GM21717 (cell line): Measurements from ENCODE around the gene DLG3.
"Not testable (repeated sequence)": the region's sequence is repeated elsewhere in the genome, so short reads cannot be mapped to it uniquely, and the experiment has no call there.

Source experiments
- ATAC-seq: cut with Tn5 transposase; IDR thresholded peaks from one replicate; pipeline ENCODE4 v1.9.1; 2021; ENCODE audit warnings: mild to moderate bottlenecking, moderate library complexity; ENCODE audit not compliant: unreplicated experiment

DLG3 gene

DNA sequence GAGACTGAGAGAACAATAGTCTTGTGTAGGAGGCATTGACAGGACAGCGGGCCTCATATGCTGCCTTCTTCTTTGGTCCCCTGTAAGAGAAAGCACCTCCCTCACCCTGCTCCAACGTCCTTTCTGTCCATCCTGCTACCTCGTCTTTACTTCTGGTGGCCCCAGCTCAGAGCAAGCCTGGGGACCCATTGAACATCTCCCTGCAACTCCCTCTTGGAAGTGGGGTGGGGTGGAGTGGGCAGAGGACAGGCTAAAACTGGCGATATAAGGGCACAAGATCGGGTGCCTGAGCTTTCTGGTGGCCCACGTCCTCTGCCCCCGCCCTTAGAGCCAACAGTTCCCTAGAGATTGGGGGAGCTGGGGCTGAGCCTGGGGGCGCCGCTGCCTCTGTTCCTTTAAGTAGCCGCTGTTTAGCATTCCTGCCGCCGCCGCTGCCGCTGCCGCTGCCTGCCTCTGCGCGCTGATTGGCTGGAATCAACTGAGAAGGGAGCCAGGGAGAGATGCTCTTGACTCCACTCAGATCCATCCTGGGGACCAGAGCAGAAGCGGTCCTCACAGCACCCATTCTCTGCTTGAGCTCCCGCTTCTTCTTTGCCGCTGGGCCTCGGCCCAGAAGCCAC is at the start of gene DLG3:
DLG3 (plus strand) TSS at position 510 of the 620 bp plus-strand sequence. CDS start 367 bp downstream, outside the sequence.
- ATAC-seq: no peak

DNA sequence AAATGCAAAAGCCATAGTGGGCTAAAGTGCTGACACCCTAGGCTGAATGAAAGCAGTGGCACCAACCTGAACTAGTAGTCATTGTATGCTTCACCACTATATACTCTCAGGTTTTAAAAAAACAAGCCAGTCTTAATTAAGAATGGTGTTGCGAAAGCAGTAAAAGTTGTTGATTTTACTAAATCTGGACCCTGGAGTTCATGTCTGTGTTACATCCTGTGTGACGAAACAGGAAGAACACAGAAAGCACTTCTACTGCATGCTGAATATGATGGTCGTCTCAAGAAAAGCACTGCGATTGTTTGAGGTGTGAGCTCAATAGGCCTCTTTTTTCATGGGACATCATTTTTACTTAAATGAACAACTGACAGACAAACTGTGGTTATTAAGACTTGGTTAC is 45.7 kb upstream of the DLG3 start:
- ATAC-seq: no peak

DNA sequence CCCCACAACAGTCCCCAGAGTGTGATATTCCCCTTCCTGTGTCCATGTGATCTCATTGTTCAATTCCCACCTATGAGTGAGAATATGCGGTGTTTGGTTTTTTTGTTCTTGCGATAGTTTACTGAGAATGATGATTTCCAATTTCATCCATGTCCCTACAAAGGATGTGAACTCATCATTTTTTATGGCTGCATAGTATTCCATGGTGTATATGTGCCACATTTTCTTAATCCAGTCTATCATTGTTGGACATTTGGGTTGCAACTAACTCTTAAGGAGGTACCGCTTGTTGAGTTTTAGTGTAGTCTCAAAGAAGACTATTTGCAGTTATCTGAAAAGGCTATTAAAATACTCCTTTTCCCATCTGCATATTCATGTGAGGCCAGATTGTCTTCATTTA is 44.5 kb upstream of the DLG3 start:
- ATAC-seq: not testable (repeated sequence)

DNA sequence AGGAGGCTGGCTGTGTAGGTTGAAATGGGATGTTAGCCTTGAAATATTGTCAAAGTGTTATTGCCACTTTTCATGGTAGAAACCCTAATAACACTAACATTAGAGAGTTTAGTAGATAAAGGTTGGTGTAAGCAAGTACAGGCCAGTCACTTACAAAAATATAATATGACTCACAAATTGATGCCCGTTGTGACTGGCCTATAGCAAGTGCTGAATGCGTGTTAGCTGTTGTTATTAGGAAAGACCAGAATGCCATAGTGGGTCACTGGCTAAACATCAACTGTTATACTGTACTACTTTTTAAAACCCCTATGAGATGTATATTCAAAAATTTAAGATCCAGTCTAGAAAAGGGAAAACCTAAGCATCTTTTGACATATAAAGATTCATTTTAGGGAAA is 41.9 kb upstream of the DLG3 start:
- no peak for ATAC-seq

DNA sequence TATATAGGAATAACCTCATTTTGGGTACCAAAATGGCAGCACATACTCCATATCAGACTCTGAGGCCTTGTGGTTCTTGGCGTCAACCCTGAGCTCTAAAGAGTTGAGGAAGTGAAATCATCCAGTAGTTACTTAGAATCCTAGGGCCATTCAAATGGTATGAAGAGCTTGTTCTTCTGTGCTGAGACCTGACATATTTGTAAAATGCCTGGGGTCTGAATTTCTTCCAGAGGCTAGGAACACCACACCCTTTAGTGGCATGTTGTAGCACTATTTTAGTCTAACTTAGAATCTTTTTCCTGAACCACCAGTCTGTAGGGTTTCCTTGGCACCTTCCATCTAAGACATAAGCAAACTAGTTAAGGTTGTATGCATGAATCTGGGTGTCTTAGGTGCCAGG is 39.6 kb upstream of the DLG3 start:
- ATAC-seq: no peak

DNA sequence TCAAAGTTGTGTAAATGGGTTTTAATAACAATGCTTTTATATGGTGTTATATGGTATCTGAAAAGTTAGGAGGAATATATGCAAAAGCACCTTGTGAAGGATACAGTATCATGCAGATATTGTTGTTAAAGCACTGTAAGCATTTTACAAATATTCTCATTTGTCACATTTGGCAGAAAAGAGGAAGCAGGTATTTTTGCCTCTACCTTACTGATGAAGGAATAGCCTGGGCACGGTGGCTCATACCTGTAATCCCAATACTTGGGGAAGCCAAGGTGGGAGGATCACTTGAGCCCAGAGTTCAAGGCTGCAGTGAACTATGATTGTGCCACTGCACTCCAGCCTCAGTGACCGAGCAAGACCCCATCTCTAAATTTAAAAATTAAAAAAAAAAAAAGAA is 33.7 kb upstream of the DLG3 start:
- ATAC-seq: no peak

DNA sequence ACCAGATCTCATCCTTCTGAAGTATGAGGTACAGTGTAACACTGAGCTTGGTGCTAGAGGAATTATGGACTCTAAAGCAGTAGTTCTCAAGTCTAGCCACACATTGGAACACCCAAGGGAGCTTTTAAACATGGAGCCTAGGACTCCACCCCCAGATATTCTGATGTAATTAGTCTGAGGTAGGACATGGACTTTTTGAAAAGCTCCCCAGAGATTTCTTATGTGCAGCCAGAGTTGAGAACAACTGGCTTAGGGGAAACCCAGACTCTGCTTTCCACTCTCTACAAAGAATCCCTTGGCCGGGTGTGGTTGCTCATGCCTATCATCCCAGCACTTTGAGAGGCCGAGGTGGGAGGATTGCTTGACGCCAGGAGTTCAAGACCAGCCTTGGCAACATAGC is 33.2 kb upstream of the DLG3 start:
- no peak for ATAC-seq

DNA sequence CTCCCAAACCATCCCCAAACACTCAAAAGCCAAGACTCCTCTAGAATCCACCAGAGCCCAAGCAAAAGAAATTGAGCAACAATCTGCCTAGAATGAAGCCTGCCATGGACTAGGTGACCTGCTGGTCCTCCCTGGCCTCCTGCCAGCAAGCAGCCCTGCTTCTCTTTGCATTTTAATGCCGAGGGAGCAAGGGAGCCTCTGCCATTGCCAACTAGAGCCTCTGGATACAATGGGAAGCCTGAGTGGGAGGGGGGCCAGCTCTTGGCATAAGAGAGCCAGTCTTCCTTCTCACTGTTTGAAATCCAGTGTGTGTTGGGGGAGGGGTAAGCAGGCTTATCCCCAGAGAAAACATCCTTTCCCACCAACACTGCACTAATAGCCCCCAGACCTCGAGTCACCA is 23.0 kb upstream of the DLG3 start:
- no peak for ATAC-seq

DNA sequence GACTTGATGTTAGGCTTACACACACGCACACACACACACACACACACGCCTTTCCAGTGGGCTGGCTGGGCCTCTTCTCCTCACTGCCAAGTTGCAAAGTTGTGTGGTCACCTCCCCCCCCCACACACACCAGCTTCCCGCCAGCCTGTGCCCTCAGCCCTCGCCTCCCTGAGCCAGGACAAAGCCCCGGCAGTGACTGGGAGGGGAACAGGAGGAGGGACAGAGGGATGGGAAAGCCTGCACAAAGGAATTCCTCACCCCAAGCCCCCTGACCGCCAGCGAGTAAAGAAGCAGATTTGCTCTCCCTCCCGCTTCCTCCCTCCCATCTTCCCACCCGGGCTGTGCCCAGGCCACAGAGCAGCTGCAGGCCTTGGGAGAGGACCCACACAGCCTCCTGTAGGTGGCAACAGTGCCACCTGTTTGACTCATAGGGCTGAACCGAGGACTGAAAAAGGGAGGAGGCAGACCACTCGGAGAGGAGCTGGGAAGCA is 21.7 kb upstream of the DLG3 start, which contains the start of gene GDPD2:
GDPD2 (plus strand) TSS at position 464 of the 491 bp plus-strand sequence. CDS start 1,671 bp downstream, outside the sequence.
- no peak for ATAC-seq

DNA sequence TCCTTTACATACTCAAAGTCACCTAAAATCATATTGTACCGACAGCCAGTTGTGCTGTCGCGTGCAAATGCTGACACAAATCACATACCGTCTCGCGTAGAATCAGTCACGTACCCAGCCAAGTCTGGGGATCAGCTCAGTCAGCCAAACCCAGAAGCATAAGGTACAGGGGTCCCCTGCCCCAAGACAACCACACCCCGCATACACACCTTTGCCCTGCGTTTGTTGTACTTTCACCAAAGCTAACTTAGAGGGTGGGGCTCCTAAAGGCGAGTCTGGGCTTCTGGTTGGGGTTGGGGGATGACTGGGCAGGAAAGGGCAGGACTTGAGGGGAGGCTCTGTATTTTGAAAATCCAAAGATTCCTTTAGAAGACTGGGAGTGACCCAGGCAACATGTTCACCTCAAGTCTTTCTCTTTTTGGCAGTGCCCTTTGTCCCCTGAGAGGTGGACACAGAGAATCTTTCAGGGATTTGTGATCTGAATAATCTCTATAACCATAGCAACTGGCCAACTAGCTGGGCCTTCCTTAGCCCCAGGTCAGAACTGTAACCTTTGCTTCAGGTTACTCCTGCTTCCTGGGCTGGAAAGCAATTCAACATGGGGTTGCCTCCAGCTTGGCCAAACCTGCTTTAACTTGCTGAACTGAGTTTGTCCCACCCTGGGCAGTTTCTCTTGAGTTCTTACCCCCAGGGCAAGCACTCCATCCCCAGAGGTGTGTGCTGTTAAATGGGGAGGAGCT is 20.5 kb upstream of the DLG3 start:
- ATAC-seq: no peak

DNA sequence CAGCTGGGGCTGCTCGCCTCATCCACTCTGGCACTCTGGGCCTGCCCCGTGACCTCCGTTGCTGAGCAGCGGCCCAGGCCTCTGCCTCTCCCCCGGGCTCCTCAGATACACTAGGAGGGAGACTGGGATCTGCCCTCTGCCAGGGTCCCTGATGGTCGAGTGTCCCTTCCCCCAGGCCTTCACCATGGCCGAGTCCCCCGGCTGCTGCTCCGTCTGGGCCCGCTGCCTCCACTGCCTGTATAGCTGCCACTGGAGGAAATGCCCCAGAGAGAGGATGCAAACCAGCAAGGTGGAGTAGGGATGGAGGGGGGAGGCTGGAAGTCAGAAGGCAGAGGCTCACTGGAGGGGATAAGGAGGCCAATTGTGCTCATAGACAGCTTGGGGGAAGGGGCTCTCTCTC is 19.8 kb upstream of the DLG3 start:
- no peak for ATAC-seq

DNA sequence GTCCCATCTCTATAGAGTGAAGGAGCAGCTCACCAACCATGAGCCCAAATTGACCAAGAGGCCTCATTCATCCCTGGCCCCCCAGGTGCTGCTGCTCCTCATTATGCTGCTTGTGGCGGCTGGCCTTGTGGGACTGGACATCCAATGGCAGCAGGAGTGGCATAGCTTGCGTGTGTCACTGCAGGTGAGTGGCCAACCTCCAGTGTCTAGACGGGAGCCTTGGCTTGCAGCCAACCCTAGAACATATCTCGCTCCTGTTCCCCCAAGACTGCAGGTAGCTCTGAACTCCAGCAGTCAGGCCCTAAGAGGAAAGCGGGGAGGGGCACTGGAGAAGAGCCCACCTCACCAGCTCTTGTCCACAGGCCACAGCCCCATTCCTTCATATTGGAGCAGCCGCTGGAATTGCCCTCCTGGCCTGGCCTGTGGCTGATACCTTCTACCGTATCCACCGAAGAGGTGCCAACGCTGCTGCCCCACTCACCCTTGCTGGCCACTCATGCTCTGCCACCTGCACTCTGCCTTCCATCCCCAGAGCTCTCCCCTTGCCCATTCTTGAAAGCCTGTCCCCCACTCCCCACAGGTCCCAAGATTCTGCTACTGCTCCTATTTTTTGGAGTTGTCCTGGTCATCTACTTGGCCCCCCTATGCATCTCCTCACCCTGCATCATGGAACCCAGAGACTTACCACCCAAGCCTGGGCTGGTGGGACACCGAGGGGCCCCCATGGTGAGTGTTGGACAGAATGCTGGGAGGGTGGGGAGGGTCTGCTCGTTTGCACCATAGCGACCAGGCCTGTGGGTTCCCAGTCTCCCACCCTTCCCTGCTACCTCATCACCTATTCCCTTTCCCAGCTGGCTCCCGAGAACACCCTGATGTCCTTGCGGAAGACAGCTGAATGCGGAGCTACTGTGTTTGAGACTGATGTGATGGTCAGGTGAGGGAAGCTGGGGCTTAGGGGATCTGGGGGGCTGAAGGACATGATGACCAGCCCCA is 18.1 kb upstream of the DLG3 start:
- ATAC-seq: no peak

DNA sequence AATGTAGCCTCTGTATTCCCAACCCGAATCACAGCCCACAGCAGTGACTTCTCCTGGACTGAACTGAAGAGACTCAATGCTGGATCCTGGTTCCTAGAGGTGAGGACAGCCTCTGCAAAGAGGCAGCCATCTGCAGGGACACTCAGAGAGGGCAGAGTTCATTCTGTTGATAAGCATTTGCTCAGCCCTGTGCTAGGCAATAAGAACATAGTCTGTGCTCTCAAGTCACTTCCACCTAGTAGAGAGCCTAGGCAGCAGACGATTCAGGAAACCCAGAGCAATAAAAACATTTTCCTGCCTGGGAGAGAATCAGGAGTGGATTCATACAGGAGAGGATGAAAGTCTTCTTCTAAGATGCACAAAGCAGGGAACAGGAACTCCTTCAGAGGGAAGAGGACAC is 17.3 kb upstream of the DLG3 start:
- ATAC-seq: no peak

DNA sequence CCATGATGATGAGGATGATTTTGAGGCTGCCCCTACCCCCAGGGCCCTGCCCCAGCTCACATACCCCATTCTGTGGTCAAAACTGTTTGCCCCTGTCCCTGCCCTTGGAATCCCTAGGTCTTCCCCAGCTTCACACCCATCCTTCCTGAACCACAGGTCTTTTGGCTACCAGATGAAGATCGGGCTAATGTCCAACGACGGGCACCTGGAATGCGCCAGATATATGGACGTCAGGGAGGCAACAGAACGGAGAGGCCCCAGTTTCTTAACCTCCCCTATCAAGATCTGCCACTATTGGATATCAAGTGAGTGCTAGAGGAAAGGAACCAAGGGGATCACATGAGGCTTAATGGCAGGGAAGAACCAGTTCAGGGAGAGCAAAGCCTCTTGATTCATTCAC is 14.9 kb upstream of the DLG3 start:
- no peak for ATAC-seq

DNA sequence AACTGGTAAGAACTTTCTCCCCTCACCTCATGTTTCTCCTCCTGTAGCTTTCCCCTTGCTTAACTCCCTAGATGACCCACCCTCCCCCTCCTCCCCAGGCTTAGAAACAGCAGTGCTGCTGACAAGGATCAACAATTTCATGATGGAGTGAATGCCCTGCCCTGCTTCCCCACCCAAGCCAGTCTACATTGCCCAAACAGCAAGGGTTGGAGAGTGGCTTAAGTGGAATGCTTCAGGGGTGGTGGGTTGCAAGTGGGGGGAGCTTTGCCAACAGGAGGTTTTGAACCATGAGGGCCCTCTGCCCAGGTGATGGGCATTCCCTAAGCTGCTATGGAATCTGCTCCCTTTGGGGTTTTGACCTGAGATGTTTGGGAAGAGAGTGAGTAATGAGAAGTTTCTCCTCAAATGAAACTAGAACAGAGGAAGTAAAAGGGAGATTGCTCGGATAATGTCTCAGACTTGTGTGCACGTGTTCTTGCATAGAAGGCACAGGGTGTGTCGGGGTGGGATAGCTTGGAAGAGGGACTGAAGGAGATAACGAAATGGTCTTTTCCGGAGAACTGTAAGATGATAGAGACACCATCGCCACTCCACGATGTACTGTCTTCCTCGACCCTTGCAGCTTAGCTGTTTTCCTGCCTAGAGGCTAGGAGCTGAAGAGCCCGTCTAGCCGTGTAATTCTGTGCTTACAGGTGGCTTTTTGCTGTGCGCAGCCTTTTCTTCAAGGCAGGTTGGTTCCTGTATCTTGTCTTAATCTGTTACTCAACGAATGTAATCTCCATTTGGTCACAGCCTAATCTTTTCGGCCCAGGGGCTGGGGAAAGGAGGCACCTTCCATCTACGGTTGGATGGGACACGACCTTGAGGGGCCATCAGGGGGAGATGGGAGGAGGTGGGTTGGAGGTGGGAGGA is 11.4 kb upstream of the DLG3 start:
- no peak for ATAC-seq

DNA sequence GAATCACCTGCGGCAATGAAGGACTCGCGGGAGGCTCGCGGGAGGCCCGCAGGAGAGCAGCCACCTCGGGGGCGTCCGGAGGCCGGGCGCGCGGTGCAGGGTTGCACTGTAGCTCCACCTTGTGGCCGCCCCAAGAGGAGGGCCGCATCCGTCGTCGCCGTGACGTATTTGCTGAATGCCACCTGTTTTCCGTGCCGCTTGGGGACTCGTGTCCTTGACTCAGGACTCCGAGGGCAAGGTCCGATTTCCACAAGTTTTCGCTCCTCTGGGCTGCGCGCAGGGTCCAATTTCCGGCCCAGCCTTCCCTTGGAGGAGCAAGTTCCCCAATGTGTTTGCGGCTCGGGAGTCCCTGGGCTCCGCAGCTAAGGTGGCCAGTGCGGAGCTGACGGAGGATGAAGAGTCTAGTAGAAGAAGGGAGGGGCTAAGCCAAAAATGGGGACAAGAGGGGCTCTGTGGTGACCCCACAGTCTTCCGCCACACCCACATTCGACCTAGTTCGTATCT is 10.7 kb upstream of the DLG3 start:
- peak; percentile 64 for ATAC-seq

DNA sequence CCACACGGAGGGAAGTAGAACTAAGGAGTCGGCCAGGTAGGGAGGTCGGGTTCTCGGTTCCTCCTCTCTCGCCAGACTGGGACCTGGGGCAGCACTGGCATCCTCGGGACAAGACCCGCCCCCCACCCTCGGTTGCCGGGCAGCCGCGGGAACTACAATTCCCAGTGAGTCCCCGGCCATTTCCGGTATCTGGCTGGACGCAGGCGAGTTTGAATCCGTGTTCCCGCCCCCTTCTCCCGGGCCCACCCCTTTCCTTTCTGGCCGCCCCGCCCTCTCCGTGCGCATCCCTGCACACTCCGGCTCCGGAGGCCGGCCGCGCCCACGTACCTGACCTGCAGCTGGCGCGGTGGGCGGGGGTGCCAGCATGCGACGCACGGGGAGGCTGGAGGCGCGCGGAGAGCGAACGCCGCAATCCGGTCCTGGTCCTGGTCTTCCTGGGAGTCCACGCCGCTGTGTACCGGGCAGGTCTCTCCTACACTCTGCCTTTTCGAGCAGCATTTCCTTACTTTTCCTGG is 10.2 kb upstream of the DLG3 start:
- peak; percentile 58 for ATAC-seq

DNA sequence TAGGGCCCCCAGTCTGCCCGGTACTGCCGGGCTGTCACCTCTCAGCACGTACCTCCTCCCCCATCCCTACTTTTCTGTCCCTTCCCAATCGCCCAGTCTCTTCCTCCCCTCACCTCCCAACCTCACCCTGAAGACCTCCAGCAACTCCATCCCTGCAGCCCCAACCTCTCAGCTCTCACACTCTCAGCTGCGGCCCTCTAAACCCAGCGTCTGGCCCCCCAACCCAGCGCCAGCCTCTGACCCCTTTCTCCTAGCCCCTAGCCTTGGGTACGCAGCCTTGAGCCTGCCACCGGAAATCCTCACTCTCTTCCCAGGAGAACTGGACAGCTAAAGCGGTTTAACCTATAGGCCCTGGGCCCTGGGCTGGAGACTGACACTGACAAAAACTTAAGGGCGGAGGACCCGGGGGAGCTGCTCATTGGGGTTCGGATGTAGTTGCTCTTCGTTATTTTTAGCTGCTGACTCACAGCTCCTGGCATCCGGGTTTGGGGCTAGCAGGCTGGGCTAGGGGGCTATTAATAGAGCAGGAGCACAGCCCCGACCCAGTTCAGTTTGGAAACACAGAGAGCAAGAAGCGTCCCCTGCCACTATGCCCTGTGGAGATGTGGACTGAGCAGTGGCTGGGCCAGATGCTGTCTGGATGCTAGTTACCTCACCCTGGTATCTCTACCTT is 9.6 kb upstream of the DLG3 start:
- ATAC-seq: no peak

DNA sequence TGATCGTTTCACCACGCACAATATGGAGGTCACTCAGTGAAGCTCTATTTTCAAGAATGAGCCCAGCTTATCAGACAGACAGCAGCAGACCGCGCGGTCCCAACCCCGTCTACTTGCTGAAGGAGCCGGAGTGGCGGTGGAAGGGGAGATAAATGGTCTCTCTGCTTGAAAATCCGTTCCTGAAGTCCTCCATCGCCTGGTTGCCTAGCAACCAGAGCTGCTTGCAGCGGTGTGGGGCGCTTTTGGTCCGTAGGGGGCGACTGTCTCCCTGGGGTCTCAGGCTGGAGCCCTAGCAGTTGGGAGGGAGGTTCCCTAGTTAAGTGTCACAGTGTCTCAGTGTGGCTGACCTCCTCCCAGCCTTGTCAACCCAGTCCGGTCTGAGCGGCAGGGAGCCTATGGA is 8.3 kb upstream of the DLG3 start:
- no peak for ATAC-seq
